Keratinocyte (primary cell): ENCODE measurements around the gene ANO3. TPM values are rescaled to one million over a fixed set of nuclear protein-coding genes. Genes with fewer than 3 reads are reported as not detected.

Source experiments
- DNase-seq: peaks from one replicate; pipeline ENCODE4 v3.0.0-alpha.2; 2011; ENCODE audit warnings: low read depth, missing footprints, low spot score
- FAIRE-seq: peaks from 2 replicates; lab custom pipeline; 2011; peaks lifted over from hg19 to GRCh38; lab: Jason Lieb, UNC
- H2AFZ ChIP-seq: 2 replicates; pipeline ENCODE4 v1.6.0; 2012; ENCODE audit warnings: low read length, control low read depth, inconsistent platforms; ENCODE audit not compliant: control insufficient read depth
- H3K27ac ChIP-seq: 2 replicates; pipeline ENCODE4 v1.5.1; 2011; ENCODE audit warnings: low read length; ENCODE audit not compliant: control insufficient read depth, insufficient read depth
- H3K27me3 ChIP-seq: 3 replicates; pipeline ENCODE4 v1.6.0; 2011; ENCODE audit warnings: low read length; ENCODE audit not compliant: control insufficient read depth, insufficient read depth; ENCODE audit errors: extremely low read depth
- H3K36me3 ChIP-seq, 2 experiments: 2 replicates in 1 of 2; 3 replicates in 1 of 2; pipeline ENCODE4 v1.5.1; 2011; ENCODE audit warnings: low read length in 2 of 2, mild to moderate bottlenecking in 1 of 2; ENCODE audit not compliant: control insufficient read depth in 2 of 2, insufficient read depth in 2 of 2; ENCODE audit errors: extremely low read depth in 1 of 2
- H3K4me1 ChIP-seq: 3 replicates; pipeline ENCODE4 v1.5.1; 2011; ENCODE audit warnings: low read length; ENCODE audit not compliant: control insufficient read depth, insufficient read depth; ENCODE audit errors: extremely low read depth
- H3K4me2 ChIP-seq: 3 replicates; pipeline ENCODE4 v1.6.0; 2011; ENCODE audit warnings: low read depth, low read length; ENCODE audit not compliant: control insufficient read depth, insufficient read depth; ENCODE audit errors: extremely low read depth
- H3K4me3 ChIP-seq, 3 experiments: fragments of 200-600 bp in 1 of 3; sonication (generic) in 1 of 3; 2 replicates in 2 of 3; 3 replicates in 1 of 3; pipeline ENCODE4 v1.5.1; 2011 to 2016; ENCODE audit warnings: low read length in 3 of 3, mild to moderate bottlenecking in 3 of 3, control low read depth in 2 of 3, inconsistent platforms in 1 of 3, low read depth in 1 of 3, mixed read lengths in 1 of 3, mixed run types in 1 of 3, moderate library complexity in 1 of 3; ENCODE audit not compliant: control insufficient read depth in 2 of 3, insufficient read depth in 2 of 3; ENCODE audit errors: extremely low read depth in 1 of 3
- H3K79me2 ChIP-seq: 2 replicates; pipeline ENCODE4 v1.6.0; 2012; ENCODE audit warnings: low read length; ENCODE audit not compliant: control insufficient read depth, insufficient read depth
- H3K9ac ChIP-seq: 3 replicates; pipeline ENCODE4 v1.6.0; 2011; ENCODE audit warnings: low read length; ENCODE audit not compliant: control insufficient read depth, insufficient read depth; ENCODE audit errors: extremely low read depth
- H3K9me1 ChIP-seq: 3 replicates; pipeline ENCODE4 v1.6.0; 2011; ENCODE audit warnings: low read length; ENCODE audit not compliant: control insufficient read depth, insufficient read depth; ENCODE audit errors: extremely low read depth
- H3K9me3 ChIP-seq: 2 replicates; pipeline ENCODE4 v1.5.1; 2012; ENCODE audit warnings: low read depth, low read length; ENCODE audit not compliant: control insufficient read depth
- H4K20me1 ChIP-seq: 3 replicates; pipeline ENCODE4 v1.6.0; 2011; ENCODE audit warnings: low read length; ENCODE audit not compliant: control insufficient read depth, insufficient read depth; ENCODE audit errors: extremely low read depth
- EZH2 ChIP-seq: IDR thresholded peaks from one replicate; pipeline ENCODE4 v1.6.1; 2012; ENCODE audit warnings: inconsistent platforms, mild to moderate bottlenecking, low read length, moderate library complexity
- dilution Hi-C: fragments of 300-500 bp; cut with MboI; formaldehyde crosslinking; loops from one replicate; pipeline ENCODE4 v1.7.0; 2020; ENCODE audit warnings: low sequenced_read_pairs; ENCODE audit not compliant: extremely low pct_ligation_motif_present
- polyA plus RNA-seq, 5 experiments: library from polyadenylated mRNA; depleted of rRNA in 3 of 5; stranded (reverse) in 3 of 5; stranded (forward) in 1 of 5; unstranded in 1 of 5; fragments of >200 nt; gene quantifications; 1 replicate in 1 of 5; 2 replicates in 3 of 5; 3 replicates in 1 of 5; pipeline versions ENCODE4 v1.2.1 to v1.2.3, GENCODE V29; 2011 to 2012; ENCODE audit warnings: missing spikeins in 2 of 5, low read depth in 1 of 5, low replicate concordance in 1 of 5
- TF ChIP-seq, protein P1 (sequence below), 3 experiments: IDR thresholded peaks in 1 of 3; conservative IDR thresholded peaks in 1 of 3; optimal IDR thresholded peaks in 1 of 3; 2 replicates in 2 of 3; 3 replicates in 1 of 3; pipeline versions ENCODE3 to v1.5.1; 2011; ENCODE audit warnings: low read length in 3 of 3, mild to moderate bottlenecking in 3 of 3, moderate library complexity in 2 of 3, control low read depth in 1 of 3, inconsistent platforms in 1 of 3; ENCODE audit not compliant: insufficient read depth in 2 of 3; ENCODE audit errors: extremely low read depth in 1 of 3

The ANO3 gene
- polyA plus RNA-seq, 1 donor (not counting 4 experiments of a cell fraction or from before 2014, with no cell fraction given), result 0.01 TPM

DNA sequence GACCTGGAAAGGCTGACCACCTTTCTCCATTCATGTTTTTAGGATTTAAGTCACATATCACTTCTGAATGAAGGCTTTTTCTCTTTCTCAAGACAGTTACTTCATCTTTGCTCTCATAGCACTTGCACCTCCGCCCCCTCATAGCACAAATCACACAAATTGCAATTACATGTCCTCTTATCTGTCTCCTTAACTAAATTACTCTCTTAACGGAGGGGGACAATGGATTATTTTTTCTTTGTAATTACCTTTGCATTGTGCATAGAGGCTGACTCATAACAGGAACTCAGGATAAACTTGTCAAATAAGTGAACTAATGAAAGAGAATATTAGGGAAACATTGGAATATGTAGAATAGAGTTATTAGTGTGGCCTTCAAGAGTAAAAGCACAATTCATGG lies 145.5 kb downstream of the ANO3 start:
- Histone ChIP-seq H3K79me2 (no peaks in the 10 kb centered on the region), H3K27me3 (no peaks in the 10 kb centered on the region), H3K9ac (no peak overlapping the region), H3K9me1 (no peaks in the 10 kb centered on the region), H3K4me1 (no peaks in the 10 kb centered on the region), H3K4me3 (no peak overlapping the region), H3K36me3 (no peaks in the 10 kb centered on the region), H3K9me3 (no peaks in the 10 kb centered on the region), H2AFZ (no peak overlapping the region), H3K27ac (no peak overlapping the region), H3K4me2 (no peak overlapping the region), H4K20me1 (no peaks in the 10 kb centered on the region)
- FAIRE-seq (no peak), DNase-seq (no peak)
- TF ChIP-seq, protein P1, sequence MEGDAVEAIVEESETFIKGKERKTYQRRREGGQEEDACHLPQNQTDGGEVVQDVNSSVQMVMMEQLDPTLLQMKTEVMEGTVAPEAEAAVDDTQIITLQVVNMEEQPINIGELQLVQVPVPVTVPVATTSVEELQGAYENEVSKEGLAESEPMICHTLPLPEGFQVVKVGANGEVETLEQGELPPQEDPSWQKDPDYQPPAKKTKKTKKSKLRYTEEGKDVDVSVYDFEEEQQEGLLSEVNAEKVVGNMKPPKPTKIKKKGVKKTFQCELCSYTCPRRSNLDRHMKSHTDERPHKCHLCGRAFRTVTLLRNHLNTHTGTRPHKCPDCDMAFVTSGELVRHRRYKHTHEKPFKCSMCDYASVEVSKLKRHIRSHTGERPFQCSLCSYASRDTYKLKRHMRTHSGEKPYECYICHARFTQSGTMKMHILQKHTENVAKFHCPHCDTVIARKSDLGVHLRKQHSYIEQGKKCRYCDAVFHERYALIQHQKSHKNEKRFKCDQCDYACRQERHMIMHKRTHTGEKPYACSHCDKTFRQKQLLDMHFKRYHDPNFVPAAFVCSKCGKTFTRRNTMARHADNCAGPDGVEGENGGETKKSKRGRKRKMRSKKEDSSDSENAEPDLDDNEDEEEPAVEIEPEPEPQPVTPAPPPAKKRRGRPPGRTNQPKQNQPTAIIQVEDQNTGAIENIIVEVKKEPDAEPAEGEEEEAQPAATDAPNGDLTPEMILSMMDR (optimal IDR thresholded peaks at IDR 0.05 in 1 of 3, IDR thresholded peaks at IDR 0.05 in 1 of 3, conservative IDR thresholded peaks at IDR 0.05 in 1 of 3; ENCODE audit: extremely low read depth in 1 of 3, insufficient read depth in 2 of 3, low read length in 3 of 3), result no peak
- TF ChIP-seq EZH2, result no peak
- dilution Hi-C loops, result no loop called here

DNA sequence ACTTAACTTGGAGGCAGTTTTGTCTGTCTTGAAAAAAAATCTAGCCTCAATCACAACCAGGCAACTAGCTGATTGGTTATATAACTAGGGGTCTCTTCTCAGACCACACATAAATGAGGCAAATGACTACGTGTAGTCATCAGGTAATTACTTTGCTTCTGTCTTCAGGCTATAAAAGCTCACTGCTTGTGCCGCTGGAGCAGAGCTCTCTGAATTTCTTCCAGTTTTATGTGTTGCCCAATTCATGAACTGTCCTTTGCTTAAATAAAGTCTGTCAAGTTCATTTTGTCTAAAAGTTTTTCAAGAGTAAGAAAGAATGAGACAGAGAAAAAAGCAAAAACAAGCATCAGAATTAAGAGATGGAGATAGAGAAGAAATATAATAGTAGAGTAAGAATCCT lies 146.8 kb downstream of the ANO3 start:
- Histone ChIP-seq H3K79me2 (no peaks in the 10 kb centered on the region), H3K4me1 (no peaks in the 10 kb centered on the region), H3K36me3 (no peaks in the 10 kb centered on the region), H4K20me1 (no peaks in the 10 kb centered on the region), H3K27me3 (no peaks in the 10 kb centered on the region), H3K9me3 (no peaks in the 10 kb centered on the region), H3K9ac (no peak overlapping the region), H3K27ac (no peak overlapping the region), H3K4me3 (no peak overlapping the region), H2AFZ (no peak overlapping the region), H3K9me1 (no peaks in the 10 kb centered on the region), H3K4me2 (no peak overlapping the region)
- dilution Hi-C loops, result no loop called here
- no peak for FAIRE-seq
- no peak for TF ChIP-seq EZH2
- TF ChIP-seq, protein P1 (optimal IDR thresholded peaks at IDR 0.05 in 1 of 3, IDR thresholded peaks at IDR 0.05 in 1 of 3, conservative IDR thresholded peaks at IDR 0.05 in 1 of 3; ENCODE audit: extremely low read depth in 1 of 3, insufficient read depth in 2 of 3, low read length in 3 of 3), result no peak
- DNase-seq, result no peak
